Measurements from ENCODE around the gene RAB23.
A peak's percentile ranks its signal among the peaks of the same experiment; 100 is the strongest.
"Not testable (repeated sequence)": the region's sequence is repeated elsewhere in the genome, so short reads cannot be mapped to it uniquely, and the experiment has no call there.

RAB23 gene

GRCh38 chr6:57243526-57243925 lies 21.4 kb upstream of the RAB23 start:
- DNase-seq (ENCODE audit: low read depth, low spot score): not testable (repeated sequence)

GRCh38 chr6:57242505-57242904 lies 20.4 kb upstream of the RAB23 start:
- peak; percentile 55 for DNase-seq (ENCODE audit: low read depth, low spot score)

GRCh38 chr6:57226221-57226620 lies 4.1 kb upstream of the RAB23 start:
- no peak for DNase-seq (ENCODE audit: low read depth, low spot score)

GRCh38 chr6:57224769-57225515 lies 2.8 kb upstream of the RAB23 start:
- DNase-seq (ENCODE audit: low read depth, low spot score): no peak

- DNase-seq (ENCODE audit: low read depth, low spot score): no peak
Measured at GRCh38 chr6:57222743-57223077, 603 bp upstream of the RAB23 start.

GRCh38 chr6:57221191-57221935 lies 744 bp downstream of the RAB23 start:
- DNase-seq (ENCODE audit: low read depth, low spot score): no peak

GRCh38 chr6:57220083-57220703 lies 1.9 kb downstream of the RAB23 start:
- DNase-seq (ENCODE audit: low read depth, low spot score): no peak

GRCh38 chr6:57217270-57217669 lies 4.8 kb downstream of the RAB23 start:
- DNase-seq (ENCODE audit: low read depth, low spot score): no peak

- no peak for DNase-seq (ENCODE audit: low read depth, low spot score)
Measured at GRCh38 chr6:57216235-57217101, 5.6 kb downstream of the RAB23 start.

- no peak for DNase-seq (ENCODE audit: low read depth, low spot score)
Measured at GRCh38 chr6:57215260-57215659, 6.8 kb downstream of the RAB23 start.

- DNase-seq (ENCODE audit: low read depth, low spot score): no peak
Measured at GRCh38 chr6:57210060-57210459, 12.0 kb downstream of the RAB23 start.

- DNase-seq (ENCODE audit: low read depth, low spot score): no peak
Measured at GRCh38 chr6:57209030-57209429, 13.1 kb downstream of the RAB23 start.

- DNase-seq (ENCODE audit: low read depth, low spot score): no peak
Measured at GRCh38 chr6:57207872-57208271, 14.2 kb downstream of the RAB23 start.

GRCh38 chr6:57207141-57207540 lies 15.0 kb downstream of the RAB23 start:
- DNase-seq (ENCODE audit: low read depth, low spot score): no peak

- DNase-seq (ENCODE audit: low read depth, low spot score): no peak
Measured at GRCh38 chr6:57205550-57206328, 16.4 kb downstream of the RAB23 start.

GRCh38 chr6:57201718-57202117 lies 20.4 kb downstream of the RAB23 start:
- DNase-seq (ENCODE audit: low read depth, low spot score): no peak

- DNase-seq (ENCODE audit: low read depth, low spot score): no peak
Measured at GRCh38 chr6:57198926-57199636, 23.0 kb downstream of the RAB23 start.

GRCh38 chr6:57195457-57195856 lies 26.6 kb downstream of the RAB23 start:
- DNase-seq (ENCODE audit: low read depth, low spot score): no peak

GRCh38 chr6:57193177-57193576 lies 28.9 kb downstream of the RAB23 start:
- DNase-seq (ENCODE audit: low read depth, low spot score): no peak

GRCh38 chr6:57190140-57190539 lies 32.0 kb downstream of the RAB23 start:
- DNase-seq (ENCODE audit: low read depth, low spot score): no peak
